ENCODE data around the gene SEC16A. TPM values are rescaled to one million over a fixed set of nuclear protein-coding genes. Genes with fewer than 3 reads are reported as not detected.
A peak's percentile ranks its signal among the peaks of the same experiment; 100 is the strongest.

SEC16A gene
- total and polyA plus RNA-seq, 3 experiments from 2014 or later, result 42.9 to 78.0 (median 75.5) TPM

GRCh38 chr9:136451221-136451877 lies 31.5 kb downstream of the SEC16A start:
- no peaks in the 10 kb centered on the region for H3K27me3 Mint-ChIP-seq
- H3K9me3 ChIP-seq (ENCODE audit: low read length), result no peaks in the 10 kb centered on the region
- ChIA-PET POLR2A (no interaction called here), CTCF (no interaction called here)
- no peaks in the 10 kb centered on the region for H3K27me3 ChIP-seq (ENCODE audit: insufficient read depth, low read length, poor library complexity, severe bottlenecking)
- H3K36me3 ChIP-seq (ENCODE audit: insufficient read depth, low read length), result peaks cover 81% of the 10 kb centered on the region
- no peak overlapping the region for H3K4me3 ChIP-seq (ENCODE audit: low read length)
- DNase-seq, result no peak
- H3K27ac ChIP-seq (ENCODE audit: low read depth, low read length), result no peak overlapping the region
- H3K36me3 Mint-ChIP-seq, result peaks cover 0 to 88% (median 16%) of the 10 kb centered on the region in 3 donors
- peak overlapping the region in 1 of 8 donors; percentile 50 for H3K27ac Mint-ChIP-seq
- H3K9me3 Mint-ChIP-seq, result no peaks in the 10 kb centered on the region
- H3K4me1 ChIP-seq (ENCODE audit: insufficient read depth, low read length), result no peaks in the 10 kb centered on the region
- no peak overlapping the region for H3K4me3 Mint-ChIP-seq
- H3K4me1 Mint-ChIP-seq, result peaks cover 0 to 1% (median 0%) of the 10 kb centered on the region in 3 donors

- Mint-ChIP-seq H3K9me3 (no peaks in the 10 kb centered on the region), H3K36me3 (peaks cover 0 to 90% (median 21%) of the 10 kb centered on the region in 3 donors), H3K4me1 (peaks cover 0 to 1% (median 0%) of the 10 kb centered on the region in 3 donors), H3K27ac (peak overlapping the region in 1 of 8 donors; percentile 83), H3K27me3 (no peaks in the 10 kb centered on the region), H3K4me3 (no peak overlapping the region)
- DNase-seq, result no peak
- no peaks in the 10 kb centered on the region for H3K9me3 ChIP-seq (ENCODE audit: low read length)
- H3K4me1 ChIP-seq (ENCODE audit: insufficient read depth, low read length), result no peaks in the 10 kb centered on the region
- no peaks in the 10 kb centered on the region for H3K27me3 ChIP-seq (ENCODE audit: insufficient read depth, low read length, poor library complexity, severe bottlenecking)
- H3K4me3 ChIP-seq (ENCODE audit: low read length), result no peak overlapping the region
- no peak overlapping the region for H3K27ac ChIP-seq (ENCODE audit: low read depth, low read length)
- CTCF ChIA-PET, result no interaction called here
- POLR2A ChIA-PET, result no interaction called here
- peaks cover 65% of the 10 kb centered on the region for H3K36me3 ChIP-seq (ENCODE audit: insufficient read depth, low read length)
Observed at GRCh38 chr9:136448655-136449054, 34.2 kb downstream of the SEC16A start.

GRCh38 chr9:136447173-136447778 lies 35.6 kb downstream of the SEC16A start:
- H3K36me3 Mint-ChIP-seq, result peaks cover 0 to 93% (median 19%) of the 10 kb centered on the region in 3 donors
- Histone ChIP-seq H3K27ac (ENCODE audit: low read depth, low read length) (no peak overlapping the region), H3K36me3 (ENCODE audit: insufficient read depth, low read length) (peaks cover 61% of the 10 kb centered on the region), H3K4me1 (ENCODE audit: insufficient read depth, low read length) (no peaks in the 10 kb centered on the region), H3K4me3 (ENCODE audit: low read length) (no peak overlapping the region), H3K9me3 (ENCODE audit: low read length) (no peaks in the 10 kb centered on the region), H3K27me3 (ENCODE audit: insufficient read depth, low read length, poor library complexity, severe bottlenecking) (no peaks in the 10 kb centered on the region)
- no peaks in the 10 kb centered on the region for H3K27me3 Mint-ChIP-seq
- ChIA-PET POLR2A (no interaction called here), CTCF (no interaction called here)
- peak overlapping the region in 1 of 8 donors; percentile 85 for H3K27ac Mint-ChIP-seq
- H3K9me3 Mint-ChIP-seq, result no peaks in the 10 kb centered on the region
- H3K4me1 Mint-ChIP-seq, result no peaks in the 10 kb centered on the region
- H3K4me3 Mint-ChIP-seq, result no peak overlapping the region
- DNase-seq, result no peak

- Mint-ChIP-seq H3K36me3 (peaks cover 0 to 94% (median 19%) of the 10 kb centered on the region in 3 donors), H3K9me3 (no peaks in the 10 kb centered on the region), H3K27me3 (no peaks in the 10 kb centered on the region), H3K27ac (peak overlapping the region in 1 of 8 donors; percentile 24), H3K4me3 (no peak overlapping the region), H3K4me1 (no peaks in the 10 kb centered on the region)
- Histone ChIP-seq H3K9me3 (ENCODE audit: low read length) (no peaks in the 10 kb centered on the region), H3K36me3 (ENCODE audit: insufficient read depth, low read length) (peaks cover 50% of the 10 kb centered on the region), H3K4me1 (ENCODE audit: insufficient read depth, low read length) (no peaks in the 10 kb centered on the region), H3K27me3 (ENCODE audit: insufficient read depth, low read length, poor library complexity, severe bottlenecking) (no peaks in the 10 kb centered on the region), H3K27ac (ENCODE audit: low read depth, low read length) (no peak overlapping the region), H3K4me3 (ENCODE audit: low read length) (no peak overlapping the region)
- DNase-seq, result no peak
- POLR2A ChIA-PET, result no interaction called here
- CTCF ChIA-PET, result interaction anchor here (1.1 to 2.0 kb wide), 3 partner anchors 11 to 83 kb away, joined by 3 to 5 read pairs (median 3); no protein-coding TSS in a partner anchor
Observed at GRCh38 chr9:136445799-136446198, 37.0 kb downstream of the SEC16A start.

GRCh38 chr9:136444102-136444501 lies 38.7 kb downstream of the SEC16A start:
- POLR2A ChIA-PET, result interaction anchor here (0.5 kb wide), 1 partner anchor 9 kb away, joined by 6 read pairs; no protein-coding TSS in a partner anchor
- H3K9me3 Mint-ChIP-seq, result no peaks in the 10 kb centered on the region
- H3K4me1 ChIP-seq (ENCODE audit: insufficient read depth, low read length), result peaks cover 5% of the 10 kb centered on the region

GRCh38 chr9:136443687-136444086 lies 39.2 kb downstream of the SEC16A start:
- H3K4me3 Mint-ChIP-seq, result no peak overlapping the region
- Histone ChIP-seq H3K4me1 (ENCODE audit: insufficient read depth, low read length) (peaks cover 5% of the 10 kb centered on the region), H3K27ac (ENCODE audit: low read depth, low read length) (no peak overlapping the region), H3K27me3 (ENCODE audit: insufficient read depth, low read length, poor library complexity, severe bottlenecking) (no peaks in the 10 kb centered on the region), H3K4me3 (ENCODE audit: low read length) (no peak overlapping the region), H3K36me3 (ENCODE audit: insufficient read depth, low read length) (peaks cover 29% of the 10 kb centered on the region), H3K9me3 (ENCODE audit: low read length) (no peaks in the 10 kb centered on the region)
- H3K4me1 Mint-ChIP-seq, result peaks cover 0 to 2% (median 0%) of the 10 kb centered on the region in 3 donors
- H3K27ac Mint-ChIP-seq, result peak overlapping the region in 1 of 8 donors; percentile 21
- peaks cover 0 to 77% (median 17%) of the 10 kb centered on the region in 3 donors for H3K36me3 Mint-ChIP-seq
- no peaks in the 10 kb centered on the region for H3K9me3 Mint-ChIP-seq
- POLR2A ChIA-PET, result no interaction called here
- CTCF ChIA-PET, result interaction anchor here (1.2 kb wide), 1 partner anchor 19 kb away, joined by 6 read pairs; no protein-coding TSS in a partner anchor
- H3K27me3 Mint-ChIP-seq, result no peaks in the 10 kb centered on the region
- no peak for DNase-seq

More at GRCh38 chr9:136444102-136444501, 38.7 kb downstream of the SEC16A start:
- Histone ChIP-seq H3K27ac (ENCODE audit: low read depth, low read length) (no peak overlapping the region), H3K27me3 (ENCODE audit: insufficient read depth, low read length, poor library complexity, severe bottlenecking) (no peaks in the 10 kb centered on the region), H3K36me3 (ENCODE audit: insufficient read depth, low read length) (peaks cover 34% of the 10 kb centered on the region), H3K4me3 (ENCODE audit: low read length) (no peak overlapping the region), H3K9me3 (ENCODE audit: low read length) (no peaks in the 10 kb centered on the region)
- Mint-ChIP-seq H3K27ac (no peak overlapping the region), H3K4me1 (peaks cover 0 to 2% (median 0%) of the 10 kb centered on the region in 3 donors), H3K27me3 (no peaks in the 10 kb centered on the region), H3K36me3 (peaks cover 0 to 81% (median 17%) of the 10 kb centered on the region in 3 donors), H3K4me3 (no peak overlapping the region)
- CTCF ChIA-PET, result no interaction called here
- DNase-seq, result no peak

- no peak overlapping the region for H3K4me3 ChIP-seq (ENCODE audit: low read length)
- H3K4me1 ChIP-seq (ENCODE audit: insufficient read depth, low read length), result peaks cover 7% of the 10 kb centered on the region
- Mint-ChIP-seq H3K9me3 (no peaks in the 10 kb centered on the region), H3K36me3 (peaks cover 0 to 71% (median 12%) of the 10 kb centered on the region in 3 donors), H3K4me1 (peaks cover 3 to 5% (median 4%) of the 10 kb centered on the region in 3 donors), H3K4me3 (no peak overlapping the region), H3K27me3 (no peaks in the 10 kb centered on the region), H3K27ac (peak overlapping the region in 1 of 8 donors; percentile 47)
- H3K36me3 ChIP-seq (ENCODE audit: insufficient read depth, low read length), result peaks cover 26% of the 10 kb centered on the region
- H3K27me3 ChIP-seq (ENCODE audit: insufficient read depth, low read length, poor library complexity, severe bottlenecking), result no peaks in the 10 kb centered on the region
- no peaks in the 10 kb centered on the region for H3K9me3 ChIP-seq (ENCODE audit: low read length)
- CTCF ChIA-PET, result interaction anchor here (1.2 kb wide), 1 partner anchor 18 kb away, joined by 6 read pairs; no protein-coding TSS in a partner anchor
- no peak for DNase-seq
- POLR2A ChIA-PET, result no interaction called here
- no peak overlapping the region for H3K27ac ChIP-seq (ENCODE audit: low read depth, low read length)
Observed at GRCh38 chr9:136443087-136443486, 39.8 kb downstream of the SEC16A start.

GRCh38 chr9:136442265-136442664 lies 40.6 kb downstream of the SEC16A start:
- Mint-ChIP-seq H3K27me3 (no peaks in the 10 kb centered on the region), H3K4me1 (peaks cover 12 to 13% (median 12%) of the 10 kb centered on the region in 3 donors), H3K4me3 (peak overlapping the region in 1 of 7 donors; percentile 20), H3K36me3 (peaks cover 0 to 63% (median 12%) of the 10 kb centered on the region in 3 donors), H3K27ac (peak overlapping the region in 2 of 8 donors; percentile 39 to 47), H3K9me3 (no peaks in the 10 kb centered on the region)
- no peak overlapping the region for H3K4me3 ChIP-seq (ENCODE audit: low read length)
- H3K27ac ChIP-seq (ENCODE audit: low read depth, low read length), result no peak overlapping the region
- no peaks in the 10 kb centered on the region for H3K9me3 ChIP-seq (ENCODE audit: low read length)
- CTCF ChIA-PET, result interaction anchor here (1.2 kb wide), 1 partner anchor 17 kb away, joined by 6 read pairs; no protein-coding TSS in a partner anchor
- POLR2A ChIA-PET, result no interaction called here
- peaks cover 17% of the 10 kb centered on the region for H3K36me3 ChIP-seq (ENCODE audit: insufficient read depth, low read length)
- H3K27me3 ChIP-seq (ENCODE audit: insufficient read depth, low read length, poor library complexity, severe bottlenecking), result no peaks in the 10 kb centered on the region
- DNase-seq, result no peak
- peaks cover 15% of the 10 kb centered on the region for H3K4me1 ChIP-seq (ENCODE audit: insufficient read depth, low read length)

All from CD8-positive, alpha-beta memory T cell (primary cell).